PC-3 (cell line): ENCODE measurements around the gene NASP. TPM values are rescaled to one million over a fixed set of nuclear protein-coding genes. Genes with fewer than 3 reads are reported as not detected.

Experiments
- ATAC-seq: fragments of 200-7000 bp; cut with Tn5 transposase; 2 replicates; pipeline ENCODE4 v1.9.1; 2020; ENCODE audit warnings: mild to moderate bottlenecking, moderate library complexity
- BruUV-seq: library from RNA; stranded (reverse); fragments of 400-500 nt; replicated peaks from 2 replicates; lab custom pipeline; 2021; lab: Mats Ljungman, UMichigan
- CTCF ChIA-PET: fragments of 300-600 bp; sonication (Branson Sonifier 250); formaldehyde crosslinking; loops from one replicate; lab custom pipeline; 2022; ENCODE audit warnings: antibody characterized with exemption; lab: Charles Lee
- POLR2A ChIA-PET: fragments of 300-600 bp; sonication (Branson Sonifier 250); formaldehyde crosslinking; loops from one replicate; lab custom pipeline; 2022; ENCODE audit warnings: antibody characterized with exemption; ENCODE audit not compliant: unreplicated experiment; lab: Charles Lee
- DNase-seq: peaks from one replicate; pipeline ENCODE4 v3.0.0-alpha.2; 2015
- H2AFZ ChIP-seq: fragments of 300-600 bp; sonication (generic); 2 replicates; pipeline ENCODE4 v1.6.0; 2016; ENCODE audit warnings: antibody characterized with exemption, low read length
- H3F3A ChIP-seq: fragments of 300-600 bp; sonication (generic); one replicate; pipeline ENCODE4 v1.6.0; 2017; ENCODE audit warnings: antibody characterized with exemption, low read length, control low read depth, mild to moderate bottlenecking; ENCODE audit not compliant: unreplicated experiment
- H3K27ac ChIP-seq: fragments of 300-600 bp; sonication (generic); 2 replicates; pipeline ENCODE4 v1.5.1; 2016; ENCODE audit warnings: mild to moderate bottlenecking, low read length
- H3K27me3 ChIP-seq: fragments of 300-600 bp; sonication (generic); 2 replicates; pipeline ENCODE4 v1.6.1; 2016; ENCODE audit warnings: low read length, mixed read lengths
- H3K36me3 ChIP-seq: fragments of 300-600 bp; sonication (generic); 2 replicates; pipeline ENCODE4 v1.6.1; 2016; ENCODE audit warnings: low read depth, mixed run types, low read length, mixed read lengths
- H3K4me1 ChIP-seq: fragments of 300-600 bp; sonication (generic); 2 replicates; pipeline ENCODE4 v1.5.1; 2016; ENCODE audit warnings: low read length; ENCODE audit not compliant: insufficient read depth
- H3K4me2 ChIP-seq: fragments of 300-600 bp; sonication (generic); 2 replicates; pipeline ENCODE4 v1.6.0; 2016; ENCODE audit warnings: low read length
- H3K4me3 ChIP-seq: fragments of 300-600 bp; sonication (generic); 2 replicates; pipeline ENCODE4 v1.5.1; 2016; ENCODE audit warnings: mild to moderate bottlenecking, low read length, mixed read lengths
- H3K79me2 ChIP-seq: fragments of 300-600 bp; sonication (generic); 2 replicates; pipeline ENCODE4 v1.6.1; 2017; ENCODE audit warnings: low read length, mixed read lengths
- H3K9ac ChIP-seq: fragments of 300-600 bp; sonication (generic); 2 replicates; pipeline ENCODE4 v1.6.0; 2016; ENCODE audit warnings: mild to moderate bottlenecking, low read length
- H3K9me2 ChIP-seq: fragments of 300-600 bp; sonication (generic); replicated peaks from 2 replicates; pipeline ENCODE4 v1.6.1; 2016; ENCODE audit warnings: mixed run types, low read length, mixed read lengths
- H3K9me3 ChIP-seq: fragments of 300-600 bp; sonication (generic); 2 replicates; pipeline ENCODE4 v1.6.1; 2016; ENCODE audit warnings: low read length, mixed read lengths
- H4K20me1 ChIP-seq: fragments of 300-600 bp; sonication (generic); 2 replicates; pipeline ENCODE4 v1.6.1; 2016; ENCODE audit warnings: low read length, mixed read lengths
- EZH2 ChIP-seq: fragments of 300-600 bp; sonication (generic); IDR thresholded peaks from one replicate; pipeline ENCODE4 v1.6.1; 2017; ENCODE audit warnings: antibody characterized with exemption, mild to moderate bottlenecking, low read length; ENCODE audit not compliant: unreplicated experiment
- EZH2phosphoT487 ChIP-seq: fragments of 300-600 bp; sonication (generic); IDR thresholded peaks from 2 replicates; pipeline ENCODE4 v1.6.1; 2018; ENCODE audit warnings: mild to moderate bottlenecking, antibody characterized with exemption, low read length, borderline replicate concordance
- intact Hi-C: fragments of 100-400 bp; cut with micrococcal nuclease; formaldehyde crosslinking; loops from 2 replicates; pipeline ENCODE4 v1.9.0; 2023
- total RNA-seq: library from RNA; depleted of rRNA; stranded (reverse); fragments of >200 nt; gene quantifications from 2 replicates; pipeline ENCODE4 v1.2.3, GENCODE V29; 2014
- TF ChIP-seq, protein P1 (sequence below): fragments of 300-600 bp; sonication (generic); conservative IDR thresholded peaks from 2 replicates; pipeline ENCODE4 v1.5.1; 2017; ENCODE audit warnings: antibody characterized with exemption, low read depth, mild to moderate bottlenecking, low read length

NASP gene
- total RNA-seq, 1 experiment from 2014 or later, result 119 TPM

- H3K4me2 ChIP-seq, result no peak overlapping the region
- no peak overlapping the region for H3K9ac ChIP-seq
- DNase-seq, result no peak
- no peak for ATAC-seq
- POLR2A ChIA-PET, result no interaction called here
- CTCF ChIA-PET, result no interaction called here
- intact Hi-C loops, result no loop called here
- H2AFZ ChIP-seq, result peak overlapping the region; percentile 46
- no peaks in the 10 kb centered on the region for H3K36me3 ChIP-seq
- H3K9me3 ChIP-seq, result no peaks in the 10 kb centered on the region
- peaks cover 9% of the 10 kb centered on the region for H3K4me1 ChIP-seq
- no peaks in the 10 kb centered on the region for H3K9me2 ChIP-seq
- no peaks in the 10 kb centered on the region for H3K27me3 ChIP-seq
- TF ChIP-seq, protein P1, sequence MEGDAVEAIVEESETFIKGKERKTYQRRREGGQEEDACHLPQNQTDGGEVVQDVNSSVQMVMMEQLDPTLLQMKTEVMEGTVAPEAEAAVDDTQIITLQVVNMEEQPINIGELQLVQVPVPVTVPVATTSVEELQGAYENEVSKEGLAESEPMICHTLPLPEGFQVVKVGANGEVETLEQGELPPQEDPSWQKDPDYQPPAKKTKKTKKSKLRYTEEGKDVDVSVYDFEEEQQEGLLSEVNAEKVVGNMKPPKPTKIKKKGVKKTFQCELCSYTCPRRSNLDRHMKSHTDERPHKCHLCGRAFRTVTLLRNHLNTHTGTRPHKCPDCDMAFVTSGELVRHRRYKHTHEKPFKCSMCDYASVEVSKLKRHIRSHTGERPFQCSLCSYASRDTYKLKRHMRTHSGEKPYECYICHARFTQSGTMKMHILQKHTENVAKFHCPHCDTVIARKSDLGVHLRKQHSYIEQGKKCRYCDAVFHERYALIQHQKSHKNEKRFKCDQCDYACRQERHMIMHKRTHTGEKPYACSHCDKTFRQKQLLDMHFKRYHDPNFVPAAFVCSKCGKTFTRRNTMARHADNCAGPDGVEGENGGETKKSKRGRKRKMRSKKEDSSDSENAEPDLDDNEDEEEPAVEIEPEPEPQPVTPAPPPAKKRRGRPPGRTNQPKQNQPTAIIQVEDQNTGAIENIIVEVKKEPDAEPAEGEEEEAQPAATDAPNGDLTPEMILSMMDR, result no peak
- TF ChIP-seq EZH2phosphoT487 (no peak), EZH2 (no peak)
- H3K4me3 ChIP-seq, result no peak overlapping the region
- no TSS peak for BruUV-seq
- no peaks in the 10 kb centered on the region for H3F3A ChIP-seq
- H3K27ac ChIP-seq, result no peak overlapping the region
- H4K20me1 ChIP-seq, result no peaks in the 10 kb centered on the region
- H3K79me2 ChIP-seq, result peaks cover 5% of the 10 kb centered on the region; the same call in 1 of the 2 replicates
These were observed 38.1 kb upstream of the NASP start for GRCh38 chr1:45545553-45546310.

GRCh38 chr1:45550401-45551351 lies 33.2 kb upstream of the NASP start, which contains the start of gene AKR1A1:
Gene AKR1A1 (plus strand): TSS chr1:45550826. CDS start chr1:45561795, 10,969 bp downstream.
- TF ChIP-seq, protein P1, result no peak
- TF ChIP-seq EZH2 (no peak), EZH2phosphoT487 (no peak)
- no peaks in the 10 kb centered on the region for H3K27me3 ChIP-seq
- TSS peak; percentile 98 for BruUV-seq
- ATAC-seq (peak; percentile 92), DNase-seq (peak; percentile 94)
- no peaks in the 10 kb centered on the region for H3F3A ChIP-seq
- ChIA-PET CTCF (no interaction called here), POLR2A (interaction anchor here (0.5 to 2.6 kb wide), 4 partner anchors 25 to 213 kb away, joined by 3 to 21 read pairs (median 14); partner anchors contain the start of gene PRDX1)
- H3K79me2 ChIP-seq, result peaks cover 38% of the 10 kb centered on the region
- no peaks in the 10 kb centered on the region for H4K20me1 ChIP-seq
- H3K4me1 ChIP-seq, result peaks cover 15% of the 10 kb centered on the region
- H3K4me3 ChIP-seq, result peak within 1 kb of the TSS; percentile 92
- H2AFZ ChIP-seq, result peak within 1 kb of the TSS; percentile 75
- intact Hi-C loops, result loop anchor here (1.0 kb wide), 1 partner anchor 28 kb away; no protein-coding TSS in a partner anchor
- no peaks in the 10 kb centered on the region for H3K9me3 ChIP-seq
- H3K9me2 ChIP-seq, result no peaks in the 10 kb centered on the region
- peak within 1 kb of the TSS; percentile 90 for H3K9ac ChIP-seq
- H3K4me2 ChIP-seq, result peak within 1 kb of the TSS; percentile 96
- peaks cover 9% of the 10 kb centered on the region; the same call in 1 of the 2 replicates for H3K36me3 ChIP-seq
- peak within 1 kb of the TSS; percentile 72 for H3K27ac ChIP-seq
